ENCODE measurements around the gene F11R. TPM values are rescaled to one million over a fixed set of nuclear protein-coding genes. Genes with fewer than 3 reads are reported as not detected.

Gene F11R
- total and polyA plus RNA-seq, 2 of the 4 experiments (the other 2 are of a cell fraction) = 0.79 to 2.2 TPM

GRCh38 chr1:161054232-161054631 is 33.3 kb upstream of the F11R start:
- no peak overlapping the region for H3K56ac ChIP-seq (ENCODE audit: extremely low read depth, insufficient read depth, low read length)
- H2AFZ ChIP-seq (replicated peaks; ENCODE audit: low read length, poor library complexity) = no peak overlapping the region
- no peak overlapping the region for H3K23ac ChIP-seq (ENCODE audit: low read depth, low read length)
- H3K14ac ChIP-seq (replicated peaks; ENCODE audit: low read depth, low read length) = no peak overlapping the region
- no peaks in the 10 kb centered on the region for H3K9me1 ChIP-seq (ENCODE audit: insufficient read depth, low read length)
- no peak overlapping the region for H3K18ac ChIP-seq (ENCODE audit: low read depth, low read length)
- H4K5ac ChIP-seq (ENCODE audit: low read depth, low read length) = no peak overlapping the region
- CTCF ChIA-PET = no interaction called here
- no peaks in the 10 kb centered on the region for H3K4me1 ChIP-seq (ENCODE audit: control insufficient read depth, insufficient read depth, low read length)
- no peaks in the 10 kb centered on the region for H3K9me3 ChIP-seq (ENCODE audit: control insufficient read depth, insufficient read depth, low read length)
- H4K8ac ChIP-seq (ENCODE audit: low read depth in 2 of 2, low read length in 2 of 2) = no peak overlapping the region
- H3K4me2 ChIP-seq (ENCODE audit: low read depth, low read length) = no peak overlapping the region
- H4K91ac ChIP-seq (ENCODE audit: insufficient read depth, low read depth, low read length) = no peak overlapping the region
- ATAC-seq (ENCODE audit: low read depth) (no peak), DNase-seq (no peak)
- no peak overlapping the region for H3K9ac ChIP-seq (ENCODE audit: low read depth, low read length)
- no peak overlapping the region for H3K27ac ChIP-seq (ENCODE audit: insufficient read depth, low read length)
- TF ChIP-seq RAD21 (IDR thresholded peaks at IDR 0.05; ENCODE audit: low read length) = no peak
- no peak for TF ChIP-seq NFE2L2 (IDR thresholded peaks at IDR 0.05; ENCODE audit: low read depth, low read length)
- TF ChIP-seq MXI1 (IDR thresholded peaks at IDR 0.05; ENCODE audit: borderline replicate concordance, low read depth, low read length) = no peak
- no peak for TF ChIP-seq ELK1 (IDR thresholded peaks at IDR 0.05; ENCODE audit: borderline replicate concordance, low read depth, low read length)
- no peak for TF ChIP-seq BHLHE40 (IDR thresholded peaks at IDR 0.05; ENCODE audit: low read depth, low read length)
- no peak for TF ChIP-seq SMC3 (IDR thresholded peaks at IDR 0.05; ENCODE audit: low read depth, low read length)
- TF ChIP-seq CEBPB (IDR thresholded peaks at IDR 0.05; ENCODE audit: low read depth, low read length) = no peak
- no peak for TF ChIP-seq USF2 (IDR thresholded peaks at IDR 0.05; ENCODE audit: low read depth, low read length)
- no peak for TF ChIP-seq RCOR1 (IDR thresholded peaks at IDR 0.05; ENCODE audit: insufficient replicate concordance, low read length)
- no peak for TF ChIP-seq POLR2A (IDR thresholded peaks at IDR 0.05; ENCODE audit: low read depth, low read length)
- no peak for TF ChIP-seq MAZ (IDR thresholded peaks at IDR 0.05; ENCODE audit: borderline replicate concordance, low read depth, low read length)
- no peak for TF ChIP-seq MAFK (IDR thresholded peaks at IDR 0.05; ENCODE audit: low read depth, low read length)
- no peak for TF ChIP-seq CTCF (conservative IDR thresholded peaks at IDR 0.05; ENCODE audit: low read depth, low read length)
- no peak for TF ChIP-seq FOS (IDR thresholded peaks at IDR 0.05; ENCODE audit: low read depth, low read length)
- no peak for TF ChIP-seq CHD1 (IDR thresholded peaks at IDR 0.05; ENCODE audit: low read depth, low read length)
- TF ChIP-seq RFX5 (IDR thresholded peaks at IDR 0.05; ENCODE audit: low read depth, low read length) = no peak
- in situ Hi-C loops (cut with MboI; ENCODE audit: low sequenced_read_pairs) (no loop called here), intact Hi-C loops (cut with micrococcal nuclease) (no loop called here), dilution Hi-C loops (cut with HindIII; ENCODE audit: low sequenced_read_pairs, unreplicated experiment) (no loop called here)
- no peak overlapping the region for H2BK120ac ChIP-seq (ENCODE audit: low read depth, low read length)
- H3K4ac ChIP-seq (ENCODE audit: low read depth, low read length) = no peak overlapping the region
- H3K36me3 ChIP-seq (ENCODE audit: control insufficient read depth, insufficient read depth, low read length) = no peaks in the 10 kb centered on the region
- H2AK5ac ChIP-seq (ENCODE audit: low read depth, low read length) = no peak overlapping the region
- H2BK15ac ChIP-seq (ENCODE audit: low read depth, low read length) = no peak overlapping the region
- no peaks in the 10 kb centered on the region for H3K27me3 ChIP-seq (ENCODE audit: control insufficient read depth, insufficient read depth, low read length)
- no TSS peak for BruUV-seq (replicated peaks)
- no peak overlapping the region for H3K4me3 ChIP-seq (ENCODE audit: insufficient read depth, low read depth, low read length)
- H2BK5ac ChIP-seq (ENCODE audit: low read depth, low read length, poor library complexity, severe bottlenecking) = no peak overlapping the region
- H4K20me1 ChIP-seq (ENCODE audit: insufficient read depth, low read length) = no peaks in the 10 kb centered on the region
- no peak overlapping the region for H2BK20ac ChIP-seq (ENCODE audit: low read depth, low read length)
- H2AK9ac ChIP-seq (replicated peaks; ENCODE audit: low read depth, low read length, poor library complexity) = no peak overlapping the region
- no peaks in the 10 kb centered on the region for H3K79me1 ChIP-seq (ENCODE audit: low read depth in 1 of 2, low read length in 2 of 2)
- 93% methylated on average over 3 of the region's 4 CpGs; no CpG with 5 or more reads in 1 of the 2 experiments for WGBS, 2 experiments (ENCODE audit: extremely low coverage in 2 of 2, insufficient read length in 1 of 2)
- POLR2A ChIA-PET (ENCODE audit: unreplicated experiment) = no interaction called here

Measured in IMR-90 (cell line).